ENCODE data around the gene CPVL. TPM values are rescaled to one million over a fixed set of nuclear protein-coding genes. Genes with fewer than 3 reads are reported as not detected.

CPVL gene
- total RNA-seq, 1 donor from 2014 or later: 25.1 TPM

DNA sequence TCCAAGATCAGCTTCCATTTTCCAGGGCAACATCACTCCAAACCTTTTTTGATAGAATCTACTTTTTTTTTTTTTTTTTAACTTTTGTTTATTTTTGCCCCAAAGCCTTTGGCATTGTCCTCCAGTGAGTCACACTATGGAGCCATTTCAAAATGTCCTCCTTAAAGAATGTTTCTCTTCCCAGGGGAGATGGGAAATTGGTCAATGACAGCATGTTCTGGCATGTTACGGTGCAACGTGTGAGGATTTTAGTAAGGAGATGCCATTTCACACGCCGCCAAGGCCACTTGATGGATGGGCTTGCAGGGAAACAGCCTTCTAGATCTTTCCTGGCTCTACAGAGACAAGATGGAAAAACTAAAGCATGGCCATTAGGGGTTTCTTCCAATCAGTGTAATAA lies 157.5 kb downstream of the CPVL start:
- Histone ChIP-seq H3K36me3 (ENCODE audit: control insufficient read depth in 3 of 3, insufficient read depth in 3 of 3, low read length in 3 of 3) (no peaks in the 10 kb centered on the region), H3K27me3 (ENCODE audit: control insufficient read depth in 3 of 3, insufficient read depth in 3 of 3, low read length in 3 of 3) (no peaks in the 10 kb centered on the region), H3K27ac (ENCODE audit: low read depth, low read length) (no peak overlapping the region), H3K4me3 (ENCODE audit: low read length in 3 of 3) (peak overlapping the region in 1 of 3 donors; percentile 0), H3K9me3 (ENCODE audit: control insufficient read depth in 3 of 3, low read length in 3 of 3) (no peaks in the 10 kb centered on the region), H3K4me1 (ENCODE audit: control insufficient read depth in 3 of 3, insufficient read depth in 3 of 3, low read length in 3 of 3) (peaks cover 28 to 41% (median 35%) of the 10 kb centered on the region in 3 donors), H3K9ac (ENCODE audit: low read depth in 1 of 3, low read length in 3 of 3) (no peak overlapping the region)

DNA sequence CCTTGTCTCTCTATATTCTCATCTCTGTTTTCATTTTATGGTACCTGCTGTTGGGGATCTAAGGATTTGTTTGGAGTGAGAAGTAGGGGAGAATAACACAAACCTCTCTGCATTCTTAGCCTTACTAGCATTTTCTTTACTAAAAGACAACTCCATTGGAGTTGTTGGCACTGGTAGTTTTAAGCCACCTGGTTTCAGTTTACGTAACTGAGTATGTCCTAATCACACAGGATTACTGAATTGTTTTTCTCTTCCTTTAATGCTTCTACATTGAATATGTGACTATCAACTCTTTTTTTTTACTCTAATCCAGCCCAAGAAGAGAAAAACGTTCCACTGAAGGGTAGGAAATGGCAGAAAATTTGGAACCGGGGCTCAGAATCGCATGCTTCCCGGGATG lies 158.2 kb downstream of the CPVL start:
- Histone ChIP-seq H3K4me1 (ENCODE audit: control insufficient read depth in 3 of 3, insufficient read depth in 3 of 3, low read length in 3 of 3) (peaks cover 28 to 41% (median 35%) of the 10 kb centered on the region in 3 donors), H3K9me3 (ENCODE audit: control insufficient read depth in 3 of 3, low read length in 3 of 3) (no peaks in the 10 kb centered on the region), H3K36me3 (ENCODE audit: control insufficient read depth in 3 of 3, insufficient read depth in 3 of 3, low read length in 3 of 3) (no peaks in the 10 kb centered on the region), H3K27ac (ENCODE audit: low read depth, low read length) (no peak overlapping the region), H3K4me3 (ENCODE audit: low read length in 3 of 3) (no peak overlapping the region), H3K9ac (ENCODE audit: low read depth in 1 of 3, low read length in 3 of 3) (no peak overlapping the region), H3K27me3 (ENCODE audit: control insufficient read depth in 3 of 3, insufficient read depth in 3 of 3, low read length in 3 of 3) (no peaks in the 10 kb centered on the region)

DNA sequence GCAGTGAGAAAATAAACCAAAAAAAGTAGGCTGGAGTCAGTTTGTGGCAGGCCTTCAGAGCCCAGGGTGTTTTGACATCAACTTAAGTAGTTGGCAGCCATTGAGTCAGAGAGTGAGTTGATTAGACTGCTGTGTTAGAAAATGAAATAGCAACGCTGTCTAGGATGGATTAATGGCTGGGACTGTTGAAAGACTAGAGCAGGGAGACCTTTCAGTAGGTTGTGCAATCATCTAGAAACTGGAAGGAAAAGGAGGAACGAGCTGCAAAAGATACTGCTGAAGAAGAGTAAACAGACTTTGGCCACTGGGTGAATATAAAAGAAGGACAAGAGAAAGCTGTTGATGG lies 159.6 kb downstream of the CPVL start:
- no peaks in the 10 kb centered on the region for H3K9me3 ChIP-seq (ENCODE audit: control insufficient read depth in 3 of 3, low read length in 3 of 3)
- no peak overlapping the region for H3K4me3 ChIP-seq (ENCODE audit: low read length in 3 of 3)
- H3K9ac ChIP-seq (ENCODE audit: low read depth in 1 of 3, low read length in 3 of 3): no peak overlapping the region
- H3K36me3 ChIP-seq (ENCODE audit: control insufficient read depth in 3 of 3, insufficient read depth in 3 of 3, low read length in 3 of 3): no peaks in the 10 kb centered on the region
- H3K27ac ChIP-seq (ENCODE audit: low read depth, low read length): peak overlapping the region; percentile 5
- peaks cover 28 to 41% (median 35%) of the 10 kb centered on the region in 3 donors for H3K4me1 ChIP-seq (ENCODE audit: control insufficient read depth in 3 of 3, insufficient read depth in 3 of 3, low read length in 3 of 3)
- no peaks in the 10 kb centered on the region for H3K27me3 ChIP-seq (ENCODE audit: control insufficient read depth in 3 of 3, insufficient read depth in 3 of 3, low read length in 3 of 3)

DNA sequence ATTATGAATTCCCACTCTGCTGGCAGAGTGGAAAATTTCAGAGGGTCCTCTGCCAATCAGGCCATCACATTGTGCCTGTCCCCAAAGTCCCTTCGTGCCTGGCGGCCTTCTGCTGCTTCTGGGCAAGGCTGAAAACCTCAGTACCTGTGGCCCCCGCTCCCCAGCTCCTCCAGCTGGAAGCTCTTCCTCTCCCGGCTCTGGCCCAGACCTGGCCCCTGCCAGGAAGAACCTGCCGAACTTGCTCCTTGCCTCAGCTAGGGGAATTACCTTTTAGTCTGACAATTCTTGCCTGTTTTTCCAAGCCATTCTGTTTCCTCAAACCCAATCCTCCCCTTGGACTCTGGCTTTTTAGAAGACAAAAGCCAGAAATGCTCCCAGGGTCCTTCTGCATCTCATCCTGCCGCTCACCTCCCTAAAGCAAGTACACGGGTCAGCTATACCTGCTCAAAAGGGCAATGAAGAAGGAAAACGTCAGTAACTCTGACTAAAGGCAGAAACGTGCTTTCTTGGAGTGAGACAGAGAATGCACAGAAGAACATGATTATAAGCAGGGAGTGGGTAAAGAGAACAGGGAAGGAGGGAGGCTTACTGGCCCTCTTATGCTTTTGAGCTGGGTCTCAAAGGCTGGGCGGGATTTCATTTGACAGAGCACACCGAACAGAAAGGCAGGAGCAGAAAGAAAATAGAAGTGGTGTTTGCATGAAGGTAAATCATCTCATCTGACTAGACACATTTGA lies 160.1 kb downstream of the CPVL start:
- Histone ChIP-seq H3K36me3 (ENCODE audit: control insufficient read depth in 3 of 3, insufficient read depth in 3 of 3, low read length in 3 of 3) (no peaks in the 10 kb centered on the region), H3K27ac (ENCODE audit: low read depth, low read length) (peak overlapping the region; percentile 5), H3K27me3 (ENCODE audit: control insufficient read depth in 3 of 3, insufficient read depth in 3 of 3, low read length in 3 of 3) (no peaks in the 10 kb centered on the region), H3K4me1 (ENCODE audit: control insufficient read depth in 3 of 3, insufficient read depth in 3 of 3, low read length in 3 of 3) (peaks cover 28 to 41% (median 35%) of the 10 kb centered on the region in 3 donors), H3K9ac (ENCODE audit: low read depth in 1 of 3, low read length in 3 of 3) (no peak overlapping the region), H3K4me3 (ENCODE audit: low read length in 3 of 3) (no peak overlapping the region), H3K9me3 (ENCODE audit: control insufficient read depth in 3 of 3, low read length in 3 of 3) (no peaks in the 10 kb centered on the region)

DNA sequence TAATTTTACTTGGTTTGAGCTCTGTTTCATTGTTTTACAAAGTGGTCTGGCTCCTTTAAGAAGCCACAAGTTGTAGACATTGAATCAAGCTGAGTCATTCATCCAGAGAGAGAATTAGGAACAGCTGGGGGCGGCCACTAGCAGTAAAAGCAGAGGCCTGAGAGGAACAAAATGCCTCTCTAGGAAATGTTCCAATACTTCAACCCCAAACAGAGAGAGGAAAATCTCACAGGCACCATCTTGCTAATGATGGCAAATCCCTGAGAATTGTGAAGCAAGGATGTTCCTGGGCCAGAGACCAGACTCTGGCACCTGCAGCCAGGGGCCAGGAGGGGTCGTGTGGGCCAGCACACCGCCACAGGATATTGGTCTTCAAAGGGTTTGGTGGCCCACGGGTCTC lies 161.7 kb downstream of the CPVL start:
- peaks cover 22 to 41% (median 32%) of the 10 kb centered on the region in 3 donors for H3K4me1 ChIP-seq (ENCODE audit: control insufficient read depth in 3 of 3, insufficient read depth in 3 of 3, low read length in 3 of 3)

DNA sequence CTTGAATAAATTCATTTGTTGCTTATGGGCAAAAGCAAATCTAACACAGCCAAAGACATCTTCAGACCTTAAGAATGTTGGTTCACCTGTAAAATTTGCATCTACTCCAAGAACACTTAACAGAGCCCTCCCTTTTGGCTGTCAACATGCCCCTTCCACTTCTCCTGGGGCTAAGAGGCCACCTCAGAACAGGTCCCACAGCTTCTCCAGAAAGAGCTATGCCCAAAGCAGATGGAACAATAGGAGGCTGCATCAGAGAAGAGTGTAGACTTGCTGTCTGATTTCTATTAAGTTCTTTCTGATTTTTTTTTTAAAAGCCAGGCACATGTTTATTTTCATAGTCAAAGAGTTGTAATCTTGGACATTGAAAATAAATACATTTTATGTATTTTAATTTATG lies 162.1 kb downstream of the CPVL start:
- no peaks in the 10 kb centered on the region for H3K27me3 ChIP-seq (ENCODE audit: control insufficient read depth in 3 of 3, insufficient read depth in 3 of 3, low read length in 3 of 3)
- no peak overlapping the region for H3K27ac ChIP-seq (ENCODE audit: low read depth, low read length)
- H3K9me3 ChIP-seq (ENCODE audit: control insufficient read depth in 3 of 3, low read length in 3 of 3): no peaks in the 10 kb centered on the region
- no peak overlapping the region for H3K4me3 ChIP-seq (ENCODE audit: low read length in 3 of 3)
- H3K36me3 ChIP-seq (ENCODE audit: control insufficient read depth in 3 of 3, insufficient read depth in 3 of 3, low read length in 3 of 3): no peaks in the 10 kb centered on the region
- no peak overlapping the region for H3K9ac ChIP-seq (ENCODE audit: low read depth in 1 of 3, low read length in 3 of 3)
- H3K4me1 ChIP-seq (ENCODE audit: control insufficient read depth in 3 of 3, insufficient read depth in 3 of 3, low read length in 3 of 3): peaks cover 22 to 36% (median 28%) of the 10 kb centered on the region in 3 donors

More for the DNA sequence above, 161.7 kb downstream of the CPVL start:
- Histone ChIP-seq H3K27ac (ENCODE audit: low read depth, low read length) (peak overlapping the region; percentile 27), H3K9me3 (ENCODE audit: control insufficient read depth in 3 of 3, low read length in 3 of 3) (no peaks in the 10 kb centered on the region), H3K4me3 (ENCODE audit: low read length in 3 of 3) (no peak overlapping the region), H3K27me3 (ENCODE audit: control insufficient read depth in 3 of 3, insufficient read depth in 3 of 3, low read length in 3 of 3) (no peaks in the 10 kb centered on the region), H3K9ac (ENCODE audit: low read depth in 1 of 3, low read length in 3 of 3) (no peak overlapping the region), H3K36me3 (ENCODE audit: control insufficient read depth in 3 of 3, insufficient read depth in 3 of 3, low read length in 3 of 3) (no peaks in the 10 kb centered on the region)

DNA sequence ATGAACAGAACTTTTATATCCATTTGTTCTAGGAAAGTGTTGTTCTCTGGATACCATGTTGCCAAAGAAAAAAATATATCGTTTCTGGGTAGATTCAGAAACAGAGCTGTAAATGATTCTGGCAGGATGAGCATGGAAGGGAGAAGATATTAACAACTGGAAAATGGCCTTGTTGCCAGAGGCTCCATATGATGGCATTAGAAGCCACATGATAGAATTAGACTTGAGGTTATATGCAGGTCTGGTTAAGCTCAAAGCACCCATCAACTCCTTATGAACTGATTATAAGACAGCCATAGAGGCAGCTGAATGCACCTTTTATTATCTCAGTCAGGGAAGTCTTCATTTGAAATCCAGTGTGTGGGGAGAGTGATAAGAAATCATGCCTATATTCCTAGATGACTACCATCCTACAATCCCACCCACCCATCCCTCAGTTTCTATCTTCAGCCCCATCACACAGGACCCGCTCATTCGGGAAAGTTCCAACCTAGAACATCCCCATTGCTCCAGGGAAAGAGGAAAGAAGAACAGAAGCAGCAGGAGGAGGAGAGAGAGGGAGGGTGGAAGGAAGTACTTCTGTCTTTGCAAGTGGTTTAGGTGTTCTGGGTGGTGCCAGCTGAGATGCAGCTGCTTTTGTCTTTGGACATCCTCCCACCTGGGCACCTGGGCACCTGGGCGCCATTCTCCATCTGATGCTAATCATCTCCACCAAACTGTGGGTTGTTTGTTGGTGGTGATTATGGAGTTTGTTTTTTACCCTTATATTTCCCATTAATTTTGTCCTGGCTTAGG lies 162.7 kb downstream of the CPVL start:
- no peaks in the 10 kb centered on the region for H3K27me3 ChIP-seq (ENCODE audit: control insufficient read depth in 3 of 3, insufficient read depth in 3 of 3, low read length in 3 of 3)
- H3K4me3 ChIP-seq (ENCODE audit: low read length in 3 of 3): no peak overlapping the region
- no peak overlapping the region for H3K9ac ChIP-seq (ENCODE audit: low read depth in 1 of 3, low read length in 3 of 3)
- H3K9me3 ChIP-seq (ENCODE audit: control insufficient read depth in 3 of 3, low read length in 3 of 3): no peaks in the 10 kb centered on the region
- H3K27ac ChIP-seq (ENCODE audit: low read depth, low read length): no peak overlapping the region
- H3K4me1 ChIP-seq (ENCODE audit: control insufficient read depth in 3 of 3, insufficient read depth in 3 of 3, low read length in 3 of 3): peaks cover 22 to 32% (median 24%) of the 10 kb centered on the region in 3 donors
- no peaks in the 10 kb centered on the region for H3K36me3 ChIP-seq (ENCODE audit: control insufficient read depth in 3 of 3, insufficient read depth in 3 of 3, low read length in 3 of 3)

DNA sequence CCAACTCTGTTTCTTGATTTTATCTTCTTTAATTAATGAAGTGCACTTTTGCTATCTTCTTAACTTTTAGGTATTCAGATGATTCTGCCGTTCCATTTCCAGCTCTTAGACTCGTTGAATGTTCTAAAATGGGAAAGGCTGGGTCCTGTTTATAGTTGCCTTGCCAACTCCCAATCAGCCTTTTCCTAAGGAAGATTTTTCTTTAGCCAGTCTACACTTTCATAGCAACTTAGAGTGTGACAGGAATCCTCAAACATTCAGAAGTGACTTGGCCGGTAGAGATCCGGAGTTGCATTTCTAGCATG lies 165.2 kb downstream of the CPVL start:
- no peaks in the 10 kb centered on the region for H3K36me3 ChIP-seq (ENCODE audit: control insufficient read depth in 3 of 3, insufficient read depth in 3 of 3, low read length in 3 of 3)
- peaks cover 5 to 22% (median 11%) of the 10 kb centered on the region in 3 donors for H3K4me1 ChIP-seq (ENCODE audit: control insufficient read depth in 3 of 3, insufficient read depth in 3 of 3, low read length in 3 of 3)
- no peaks in the 10 kb centered on the region for H3K27me3 ChIP-seq (ENCODE audit: control insufficient read depth in 3 of 3, insufficient read depth in 3 of 3, low read length in 3 of 3)
- H3K9me3 ChIP-seq (ENCODE audit: control insufficient read depth in 3 of 3, low read length in 3 of 3): no peaks in the 10 kb centered on the region
- no peak overlapping the region for H3K9ac ChIP-seq (ENCODE audit: low read depth in 1 of 3, low read length in 3 of 3)
- no peak overlapping the region for H3K27ac ChIP-seq (ENCODE audit: low read depth, low read length)
- H3K4me3 ChIP-seq (ENCODE audit: low read length in 3 of 3): no peak overlapping the region

DNA sequence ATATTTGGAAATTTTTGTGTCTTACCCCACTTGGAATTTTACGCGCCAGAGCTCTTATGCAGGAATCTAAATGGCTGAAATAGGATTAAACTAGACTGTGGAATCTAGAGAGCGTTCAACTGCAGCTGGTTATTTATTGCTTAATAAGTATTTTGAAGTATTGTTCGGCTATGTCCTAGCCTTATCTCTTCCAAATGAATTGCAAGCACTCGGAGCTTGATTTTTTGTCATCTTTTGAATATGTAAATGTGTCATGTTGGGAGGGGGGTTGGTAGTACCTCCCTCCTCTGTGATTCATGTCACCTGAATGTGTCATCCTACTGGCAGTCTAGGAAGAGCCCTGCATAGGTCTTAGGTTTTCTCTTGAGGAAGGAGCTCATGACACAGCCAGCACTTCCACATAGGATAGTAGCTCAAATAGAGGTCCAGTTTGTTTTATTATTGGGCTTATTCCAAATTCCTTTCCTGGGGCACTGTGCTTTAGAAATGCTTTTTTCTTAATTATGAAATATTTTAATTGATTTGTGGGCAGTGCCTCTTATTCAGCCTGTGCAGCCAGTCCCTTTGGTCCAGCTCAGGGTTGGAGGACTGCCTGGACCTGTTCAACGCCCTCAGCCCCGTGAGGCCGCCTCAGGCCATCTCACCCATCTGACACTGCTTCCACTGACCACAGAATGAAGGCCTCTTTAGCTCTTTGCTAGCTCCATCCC lies 165.7 kb downstream of the CPVL start:
- Histone ChIP-seq H3K27ac (ENCODE audit: low read depth, low read length) (no peak overlapping the region), H3K36me3 (ENCODE audit: control insufficient read depth in 3 of 3, insufficient read depth in 3 of 3, low read length in 3 of 3) (no peaks in the 10 kb centered on the region)

DNA sequence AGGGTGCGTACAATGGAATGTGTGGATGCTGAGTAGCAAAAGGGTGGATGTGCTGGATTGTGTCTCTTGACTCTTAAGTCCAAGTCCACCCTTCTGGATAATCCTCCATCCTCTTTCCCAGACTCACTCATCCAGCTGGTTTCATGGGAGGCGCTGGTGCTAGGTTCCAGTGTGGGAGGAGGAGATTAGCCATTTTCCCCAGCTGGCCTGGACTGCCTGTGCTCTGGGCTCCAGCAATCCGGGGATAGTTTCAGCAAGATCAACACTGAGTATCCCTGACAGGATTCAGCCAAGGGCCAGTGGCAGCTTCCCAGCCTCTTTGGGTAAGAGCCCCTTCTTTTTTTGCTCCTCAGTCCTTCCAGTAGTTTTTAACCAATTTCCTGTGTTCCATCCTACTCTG lies 166.6 kb downstream of the CPVL start:
- H3K9me3 ChIP-seq (ENCODE audit: control insufficient read depth in 3 of 3, low read length in 3 of 3): no peaks in the 10 kb centered on the region
- no peaks in the 10 kb centered on the region for H3K27me3 ChIP-seq (ENCODE audit: control insufficient read depth in 3 of 3, insufficient read depth in 3 of 3, low read length in 3 of 3)
- no peaks in the 10 kb centered on the region for H3K36me3 ChIP-seq (ENCODE audit: control insufficient read depth in 3 of 3, insufficient read depth in 3 of 3, low read length in 3 of 3)
- H3K27ac ChIP-seq (ENCODE audit: low read depth, low read length): no peak overlapping the region
- no peak overlapping the region for H3K4me3 ChIP-seq (ENCODE audit: low read length in 3 of 3)
- H3K4me1 ChIP-seq (ENCODE audit: control insufficient read depth in 3 of 3, insufficient read depth in 3 of 3, low read length in 3 of 3): peaks cover 2 to 11% (median 2%) of the 10 kb centered on the region in 3 donors
- no peak overlapping the region for H3K9ac ChIP-seq (ENCODE audit: low read depth in 1 of 3, low read length in 3 of 3)

More for the DNA sequence above, 165.7 kb downstream of the CPVL start:
- Histone ChIP-seq H3K9ac (ENCODE audit: low read depth in 1 of 3, low read length in 3 of 3) (no peak overlapping the region), H3K9me3 (ENCODE audit: control insufficient read depth in 3 of 3, low read length in 3 of 3) (no peaks in the 10 kb centered on the region), H3K4me1 (ENCODE audit: control insufficient read depth in 3 of 3, insufficient read depth in 3 of 3, low read length in 3 of 3) (peaks cover 4 to 19% (median 7%) of the 10 kb centered on the region in 3 donors), H3K4me3 (ENCODE audit: low read length in 3 of 3) (no peak overlapping the region), H3K27me3 (ENCODE audit: control insufficient read depth in 3 of 3, insufficient read depth in 3 of 3, low read length in 3 of 3) (no peaks in the 10 kb centered on the region)
